Measurements from ENCODE around the gene FOXD2. TPM values are rescaled to one million over a fixed set of nuclear protein-coding genes. Genes with fewer than 3 reads are reported as not detected.

Gene FOXD2
- total and polyA plus RNA-seq, 8 donors = 0.02 to 0.19 (median 0.07) TPM

DNA sequence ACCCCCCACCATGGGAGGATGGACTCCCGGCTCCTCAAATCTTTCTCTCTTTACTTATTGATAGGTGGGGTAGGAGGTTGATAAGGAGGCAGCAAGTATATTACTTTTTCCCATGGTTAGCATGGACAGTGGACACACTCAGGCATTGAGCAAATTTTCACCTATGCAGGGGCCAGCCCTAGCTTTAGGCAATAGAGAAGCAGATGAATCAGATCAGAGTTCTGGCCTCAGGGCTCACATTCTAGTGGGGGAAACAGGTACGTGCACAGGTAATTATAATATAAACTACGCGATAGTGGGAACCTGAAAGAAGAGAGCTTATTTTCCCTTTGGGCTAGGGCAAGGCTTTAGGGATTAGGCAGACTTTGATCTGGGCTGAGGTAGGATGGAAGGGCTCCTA is 35.3 kb upstream of the FOXD2 start:
- no peaks in the 10 kb centered on the region for H3K36me3 ChIP-seq
- FAIRE-seq (no peak), ATAC-seq (no peak), DNase-seq (no peak)
- peaks cover 0 to 4% (median 0%) of the 10 kb centered on the region in 4 donors for H3K27me3 ChIP-seq
- no peaks in the 10 kb centered on the region for H3K4me1 ChIP-seq
- WGBS, 2 donors = 77 to 78% methylated on average over 4 of the region's 4 CpGs
- intact Hi-C loops (cut with DNase I) = no loop called here
- H3K27ac ChIP-seq = no peak overlapping the region
- H3K4me3 ChIP-seq = no peak overlapping the region
- no peaks in the 10 kb centered on the region for H3K9me3 ChIP-seq
- TF ChIP-seq, protein P1, sequence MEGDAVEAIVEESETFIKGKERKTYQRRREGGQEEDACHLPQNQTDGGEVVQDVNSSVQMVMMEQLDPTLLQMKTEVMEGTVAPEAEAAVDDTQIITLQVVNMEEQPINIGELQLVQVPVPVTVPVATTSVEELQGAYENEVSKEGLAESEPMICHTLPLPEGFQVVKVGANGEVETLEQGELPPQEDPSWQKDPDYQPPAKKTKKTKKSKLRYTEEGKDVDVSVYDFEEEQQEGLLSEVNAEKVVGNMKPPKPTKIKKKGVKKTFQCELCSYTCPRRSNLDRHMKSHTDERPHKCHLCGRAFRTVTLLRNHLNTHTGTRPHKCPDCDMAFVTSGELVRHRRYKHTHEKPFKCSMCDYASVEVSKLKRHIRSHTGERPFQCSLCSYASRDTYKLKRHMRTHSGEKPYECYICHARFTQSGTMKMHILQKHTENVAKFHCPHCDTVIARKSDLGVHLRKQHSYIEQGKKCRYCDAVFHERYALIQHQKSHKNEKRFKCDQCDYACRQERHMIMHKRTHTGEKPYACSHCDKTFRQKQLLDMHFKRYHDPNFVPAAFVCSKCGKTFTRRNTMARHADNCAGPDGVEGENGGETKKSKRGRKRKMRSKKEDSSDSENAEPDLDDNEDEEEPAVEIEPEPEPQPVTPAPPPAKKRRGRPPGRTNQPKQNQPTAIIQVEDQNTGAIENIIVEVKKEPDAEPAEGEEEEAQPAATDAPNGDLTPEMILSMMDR (IDR thresholded peaks at IDR 0.05) = no peak

GRCh38 chr1:47403321-47403910 is 34.4 kb upstream of the FOXD2 start:
- intact Hi-C loops (cut with DNase I) = no loop called here
- no peak for FAIRE-seq
- no peak overlapping the region for H3K4me3 ChIP-seq
- no peaks in the 10 kb centered on the region for H3K9me3 ChIP-seq
- WGBS, 2 donors = 81 to 86% methylated on average over 4 of the region's 4 CpGs
- peaks cover 0 to 4% (median 0%) of the 10 kb centered on the region in 4 donors for H3K27me3 ChIP-seq
- no peak for DNase-seq
- no peak for ATAC-seq
- TF ChIP-seq, protein P1 (IDR thresholded peaks at IDR 0.05) = no peak
- H3K27ac ChIP-seq = no peak overlapping the region
- H3K4me1 ChIP-seq = no peaks in the 10 kb centered on the region
- H3K36me3 ChIP-seq = no peaks in the 10 kb centered on the region

DNA sequence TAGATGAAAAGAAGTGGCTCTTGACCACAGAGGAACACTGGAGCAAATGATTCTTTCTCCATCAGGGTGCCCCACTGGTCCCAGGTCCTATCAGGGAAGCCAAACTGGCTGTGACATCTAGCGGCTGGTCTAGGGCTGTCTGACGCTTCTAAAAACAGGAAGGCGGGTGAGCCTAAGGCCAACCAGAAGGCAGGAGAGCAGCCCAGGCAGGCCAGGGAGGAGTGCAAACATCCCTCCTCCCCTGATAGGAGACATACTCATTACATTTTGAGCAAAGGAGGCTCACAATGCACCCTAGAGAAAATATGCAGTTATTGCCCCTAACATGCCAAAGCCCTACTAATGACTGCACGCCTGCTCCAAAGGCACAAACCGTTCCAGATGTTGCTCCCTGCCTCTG is 32.1 kb upstream of the FOXD2 start:
- FAIRE-seq = no peak
- ATAC-seq = no peak
- no peak for DNase-seq

GRCh38 chr1:47406966-47407365 is 30.9 kb upstream of the FOXD2 start:
- Histone ChIP-seq H3K36me3 (no peaks in the 10 kb centered on the region), H3K4me3 (no peak overlapping the region), H3K9me3 (no peaks in the 10 kb centered on the region), H3K27ac (no peak overlapping the region), H3K4me1 (no peaks in the 10 kb centered on the region), H3K27me3 (peaks cover 0 to 4% (median 0%) of the 10 kb centered on the region in 4 donors)
- DNase-seq = no peak
- FAIRE-seq = no peak
- no peak for ATAC-seq
- WGBS, 2 donors = 74 to 82% methylated on average over 5 of the region's 5 CpGs
- TF ChIP-seq, protein P1 (IDR thresholded peaks at IDR 0.05) = no peak
- intact Hi-C loops (cut with DNase I) = no loop called here

More for the DNA sequence above, 32.1 kb upstream of the FOXD2 start:
- Histone ChIP-seq H3K4me1 (no peaks in the 10 kb centered on the region), H3K9me3 (no peaks in the 10 kb centered on the region), H3K27ac (no peak overlapping the region), H3K4me3 (no peak overlapping the region), H3K27me3 (peaks cover 0 to 4% (median 0%) of the 10 kb centered on the region in 4 donors), H3K36me3 (no peaks in the 10 kb centered on the region)
- intact Hi-C loops (cut with DNase I) = no loop called here
- WGBS, 2 donors = 75 to 80% methylated on average over 5 of the region's 5 CpGs
- TF ChIP-seq, protein P1 (IDR thresholded peaks at IDR 0.05) = no peak

- Histone ChIP-seq H3K4me3 (no peak overlapping the region), H3K36me3 (no peaks in the 10 kb centered on the region), H3K9me3 (no peaks in the 10 kb centered on the region), H3K27ac (no peak overlapping the region), H3K4me1 (no peaks in the 10 kb centered on the region), H3K27me3 (peaks cover 0 to 4% (median 0%) of the 10 kb centered on the region in 4 donors)
- ATAC-seq (no peak), FAIRE-seq (no peak), DNase-seq (no peak)
- WGBS, 2 donors = 77 to 82% methylated on average over 3 of the region's 3 CpGs
- intact Hi-C loops (cut with DNase I) = no loop called here
- TF ChIP-seq, protein P1 (IDR thresholded peaks at IDR 0.05) = no peak
Measured at GRCh38 chr1:47407481-47407880, 30.4 kb upstream of the FOXD2 start.
